CD4-positive, alpha-beta T cell treated with Interleukin-2 at 100 ng/mL for 4 hours (primary cell): ENCODE data around the gene SMIM20.
"Not testable (repeated sequence)": the region's sequence is repeated elsewhere in the genome, so short reads cannot be mapped to it uniquely, and the experiment has no call there.

Experiments used
- DNase-seq: peaks from one replicate; pipeline ENCODE4 v3.0.0-alpha.2; 2020; ENCODE audit warnings: low spot score

SMIM20 gene

DNA sequence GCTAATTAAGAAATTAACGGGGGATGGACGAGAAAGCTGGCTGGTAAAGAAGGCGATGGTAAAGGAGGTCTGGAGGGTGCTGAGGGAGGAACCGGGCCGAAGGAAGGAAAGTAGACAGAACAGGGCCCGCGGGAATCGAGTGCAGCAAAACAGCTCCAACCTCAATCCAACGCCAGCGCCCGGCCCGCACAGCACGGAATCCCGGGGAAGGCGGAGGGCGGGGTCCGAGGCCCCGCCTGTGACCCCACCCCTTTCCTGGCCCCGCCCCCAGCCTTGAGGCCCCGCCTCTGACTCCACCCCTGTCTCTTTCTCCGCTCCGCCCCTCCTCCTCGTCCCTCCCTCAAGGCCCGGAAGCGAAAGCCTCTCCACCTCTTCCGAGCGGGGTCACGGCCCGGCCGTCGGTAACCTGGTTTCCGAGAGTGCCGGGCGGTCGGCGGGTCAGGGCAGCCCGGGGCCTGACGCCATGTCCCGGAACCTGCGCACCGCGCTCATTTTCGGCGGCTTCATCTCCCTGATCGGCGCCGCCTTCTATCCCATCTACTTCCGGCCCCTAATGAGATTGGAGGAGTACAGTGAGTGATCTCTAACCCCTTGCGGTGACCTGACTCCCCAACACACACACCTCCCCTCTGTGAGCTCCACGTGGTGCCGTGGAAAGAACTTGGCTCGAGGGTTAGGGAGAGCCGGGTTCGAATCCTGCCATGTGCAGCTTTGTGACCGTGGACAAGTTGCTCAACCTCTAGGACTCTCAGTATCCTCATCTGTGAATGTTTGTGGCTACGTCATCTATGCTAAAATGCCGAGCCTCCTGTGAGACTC lies at the start of gene SMIM20:
SMIM20 (plus strand) TSS at position 370 of the 819 bp plus-strand sequence; CDS start at position 464, 94 bp downstream.
- peak; percentile 90 for DNase-seq

DNA sequence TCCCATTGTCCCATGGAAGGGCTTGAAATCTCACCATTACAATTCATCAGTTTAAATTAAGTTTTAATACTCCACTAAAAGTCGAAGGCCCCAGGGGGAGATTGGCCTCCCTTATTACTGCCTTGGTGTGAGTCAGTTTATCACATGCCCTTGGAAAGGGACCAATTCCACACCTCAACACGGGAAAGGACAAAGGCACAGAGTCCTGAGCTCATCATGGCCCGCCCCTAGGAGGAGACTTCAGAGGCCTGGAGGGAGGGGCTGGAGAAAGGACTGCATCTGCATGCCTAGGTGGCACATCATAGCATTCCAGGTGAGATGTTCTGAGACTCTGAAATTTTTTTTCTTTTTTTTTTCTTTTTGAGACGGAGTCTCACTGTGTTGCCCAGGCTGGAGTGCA lies 48.4 kb upstream of the SMIM20 start:
- DNase-seq = no peak

DNA sequence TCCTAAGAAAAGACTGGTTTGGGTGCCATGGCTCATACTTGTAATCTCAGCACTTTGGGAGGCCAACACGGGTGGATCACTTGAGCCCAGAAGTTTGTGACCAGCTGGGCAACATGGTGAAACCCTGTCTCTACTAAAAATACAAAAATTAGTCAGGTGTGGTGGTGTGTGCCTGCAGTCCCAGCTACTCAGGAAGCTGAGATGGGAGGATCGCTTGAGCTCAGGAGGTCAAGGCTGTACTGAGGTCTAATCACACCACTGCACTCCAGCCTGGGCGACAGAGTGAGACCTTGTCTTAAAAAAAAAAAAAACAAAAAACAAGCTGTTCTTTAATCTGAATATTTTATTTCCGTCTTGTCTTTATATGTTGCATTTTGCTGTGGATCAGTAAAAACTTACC lies 47.6 kb upstream of the SMIM20 start:
- not testable (repeated sequence) for DNase-seq

DNA sequence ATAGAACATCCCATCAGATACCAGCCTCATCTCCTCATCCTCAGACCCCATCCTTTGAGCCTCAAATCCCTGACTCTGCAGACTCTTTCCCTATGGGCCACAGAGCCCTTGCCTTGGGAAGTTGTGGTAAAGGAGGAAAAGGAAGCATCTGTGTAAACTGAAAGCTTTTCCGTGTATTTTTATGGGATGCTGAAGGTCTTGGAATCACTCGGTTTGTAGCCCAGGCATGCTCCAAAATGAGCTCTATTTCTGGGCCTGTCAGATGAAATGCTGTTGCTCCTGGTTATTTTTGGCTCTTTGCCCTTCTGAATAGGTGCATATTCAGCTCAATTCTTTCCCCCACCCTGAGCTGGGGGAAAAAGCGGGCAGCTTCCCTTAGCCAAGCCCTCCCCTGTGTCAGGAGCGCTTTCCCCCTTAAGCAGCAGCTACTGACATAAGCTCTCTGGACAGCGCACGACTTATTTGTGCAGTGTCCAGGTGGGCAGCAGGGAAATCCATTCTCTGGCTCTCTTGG lies 46.2 kb upstream of the SMIM20 start:
- no peak for DNase-seq

DNA sequence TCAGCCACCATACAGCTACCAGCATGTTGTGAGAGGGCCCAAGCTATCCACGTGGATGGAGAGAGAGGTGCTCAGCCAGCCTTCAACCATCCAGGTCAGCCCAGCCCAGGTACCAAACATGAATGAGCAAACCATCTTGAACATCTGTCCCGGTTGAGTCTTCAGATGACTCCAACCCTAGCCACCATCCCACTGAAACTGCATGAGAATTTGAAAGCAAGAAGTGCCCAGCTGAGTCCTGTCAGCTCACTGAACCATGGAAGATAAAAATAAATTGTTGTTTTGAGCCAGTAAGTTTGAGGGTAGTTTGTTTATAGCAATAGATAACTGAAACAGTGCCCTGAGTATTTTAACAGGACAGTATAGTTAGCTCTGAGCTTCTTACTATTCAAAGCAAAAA lies 43.9 kb upstream of the SMIM20 start:
- DNase-seq = no peak

DNA sequence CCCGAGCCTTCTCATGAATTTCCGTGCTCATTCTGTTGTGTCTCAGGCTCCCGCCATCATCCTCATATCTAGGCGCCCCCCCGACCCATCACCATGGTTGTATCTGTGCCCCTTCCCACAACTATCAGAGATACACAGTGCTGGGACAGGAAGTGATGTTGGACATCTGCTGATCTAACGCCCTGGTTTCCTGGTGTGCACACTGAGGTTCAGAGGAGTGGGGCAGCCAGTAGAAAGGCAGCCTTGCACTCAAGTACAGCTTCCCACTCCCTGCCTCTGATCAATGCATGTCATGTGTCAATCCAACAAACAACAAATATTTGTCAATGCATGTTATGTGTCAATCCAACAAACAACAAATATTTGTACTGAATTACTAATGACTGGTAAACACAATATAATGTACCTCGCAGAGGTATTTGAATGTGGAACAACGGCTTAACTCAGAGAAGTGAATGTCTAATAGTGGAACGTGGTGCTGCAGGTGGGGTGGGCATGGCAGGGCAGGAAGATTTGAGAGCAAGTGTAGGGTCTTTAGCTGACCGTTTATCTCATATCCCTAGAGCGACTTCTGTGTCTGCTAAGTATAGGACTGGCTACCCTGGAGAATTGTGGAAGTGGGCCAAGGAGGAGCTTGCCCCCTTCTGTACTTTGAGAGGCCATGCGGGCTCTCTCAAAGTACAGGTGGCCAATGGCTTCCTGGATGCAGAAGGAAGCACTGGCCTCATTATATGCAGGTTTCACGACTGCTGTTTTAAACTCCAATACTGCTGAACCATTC lies 41.0 kb upstream of the SMIM20 start:
- no peak for DNase-seq

DNA sequence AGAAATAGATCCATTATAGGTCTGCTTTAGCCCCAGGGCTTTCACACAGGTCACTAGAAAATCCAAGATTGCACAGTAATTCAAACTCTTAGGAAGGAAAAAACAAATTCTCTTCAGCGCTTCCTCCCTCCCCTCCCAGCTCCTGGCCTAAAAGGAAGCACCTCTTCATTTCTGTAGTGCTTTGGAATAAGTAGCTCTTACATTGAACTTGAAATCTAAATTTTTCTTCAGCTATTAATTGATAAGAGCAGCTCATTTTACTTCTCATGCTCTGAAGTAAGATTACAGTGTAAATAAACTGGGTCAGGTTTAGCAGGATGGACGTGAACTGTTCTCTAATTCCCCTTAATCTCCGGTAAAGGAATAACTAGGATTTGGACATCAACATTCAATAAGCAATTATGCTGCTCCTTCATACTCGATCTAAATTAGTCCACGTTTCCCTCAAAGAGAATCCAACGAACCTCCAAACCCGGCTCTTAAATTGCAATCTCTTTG lies 40.3 kb upstream of the SMIM20 start:
- no peak for DNase-seq

DNA sequence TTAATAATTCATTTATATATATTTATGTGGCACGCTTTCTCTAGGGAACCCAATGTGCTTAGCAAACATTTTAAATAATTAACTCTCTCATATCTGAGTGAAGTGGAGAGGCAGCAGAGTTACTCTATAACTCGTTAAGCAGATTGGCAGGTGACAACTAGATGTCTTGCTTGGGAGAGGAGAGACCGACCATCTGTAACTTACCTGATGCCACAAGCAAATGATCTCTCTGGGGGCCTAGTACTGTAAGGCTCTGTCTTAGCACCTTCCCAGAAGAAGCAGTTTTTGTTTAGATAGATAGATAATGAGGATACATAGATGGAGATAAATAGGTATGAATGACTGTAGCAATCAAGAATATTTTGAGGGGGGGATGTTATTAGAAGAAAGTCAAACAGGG lies 39.4 kb upstream of the SMIM20 start:
- DNase-seq = no peak

DNA sequence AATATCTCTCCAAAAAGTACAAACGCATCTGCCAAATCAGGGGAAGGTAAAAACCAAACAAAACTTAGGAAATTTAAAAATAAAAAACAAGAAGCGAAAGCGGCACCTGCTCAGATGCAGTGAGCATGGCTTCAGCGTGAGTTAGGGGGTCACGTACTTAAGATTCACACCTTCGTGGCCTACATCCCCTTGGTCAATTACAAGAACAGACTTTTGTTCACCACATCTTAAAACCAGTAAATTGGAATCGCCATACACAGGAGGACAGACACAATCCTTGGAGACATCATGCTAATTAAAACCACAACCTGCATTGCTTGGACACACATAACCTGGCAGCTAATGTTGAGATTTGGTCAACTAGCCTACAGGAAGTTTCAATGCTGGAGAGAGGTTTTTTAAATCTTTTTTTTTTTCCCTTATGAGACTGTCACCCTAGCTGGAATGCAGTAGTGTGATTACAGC lies 38.7 kb upstream of the SMIM20 start:
- DNase-seq = no peak

DNA sequence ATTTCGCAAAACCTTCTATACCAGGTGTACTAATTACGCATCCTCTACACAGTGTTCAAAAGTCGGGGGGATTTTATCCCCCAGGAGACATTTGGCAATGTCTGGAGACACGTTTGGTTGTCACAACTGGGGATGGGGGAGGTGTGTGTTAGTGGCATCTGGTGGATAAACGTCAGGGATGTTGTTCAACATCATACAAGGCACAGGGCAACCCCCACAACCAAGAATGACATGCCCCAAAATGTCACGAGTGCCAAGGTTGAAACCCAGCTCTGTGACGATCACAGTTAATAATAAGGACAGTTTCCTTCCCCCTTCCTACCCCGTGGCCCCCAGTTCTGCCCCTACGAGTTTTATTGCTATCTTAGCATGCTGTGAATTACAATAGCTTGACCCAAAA lies 35.3 kb upstream of the SMIM20 start:
- no peak for DNase-seq

DNA sequence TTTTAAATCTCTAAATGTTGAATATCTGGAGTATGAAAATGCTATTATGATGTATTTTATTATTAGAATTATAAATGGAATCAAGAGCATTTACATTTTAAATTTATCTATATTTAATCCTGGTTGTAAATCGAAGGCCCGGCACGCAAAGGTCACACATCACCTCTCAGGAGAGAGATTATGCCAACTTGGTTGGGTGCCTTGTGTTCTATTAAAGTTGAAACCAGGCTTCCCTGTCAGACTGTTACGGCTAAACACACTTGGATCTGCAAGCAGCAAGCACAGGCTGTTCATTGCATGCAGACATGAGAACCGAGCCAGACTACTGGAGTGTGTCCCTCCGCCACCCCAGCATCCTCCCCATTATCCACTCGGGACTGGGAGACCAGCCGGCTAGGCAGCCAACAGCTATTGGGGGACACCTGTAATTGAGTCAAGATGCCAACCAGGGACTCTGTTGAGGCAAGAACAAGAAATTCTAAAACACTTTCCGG lies 34.9 kb upstream of the SMIM20 start:
- no peak for DNase-seq

DNA sequence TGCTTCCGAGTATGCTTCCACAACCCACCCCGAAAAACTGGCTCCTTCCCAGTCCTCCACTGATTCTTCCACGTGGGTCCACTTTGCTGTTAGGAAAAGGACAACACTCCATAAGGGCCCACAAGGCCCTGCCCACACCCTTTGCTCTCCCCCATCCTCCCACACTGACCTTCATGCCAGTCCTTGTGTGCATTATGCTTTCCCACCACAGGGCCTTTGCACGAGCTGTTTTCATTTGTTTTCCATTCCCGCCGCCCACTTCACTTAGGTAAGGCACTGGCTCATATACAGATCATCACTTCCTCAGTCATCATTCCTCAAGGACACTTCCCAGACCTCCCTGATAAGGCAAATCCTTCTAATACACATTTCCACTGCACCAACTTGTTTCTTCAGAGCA lies 34.4 kb upstream of the SMIM20 start:
- no peak for DNase-seq

DNA sequence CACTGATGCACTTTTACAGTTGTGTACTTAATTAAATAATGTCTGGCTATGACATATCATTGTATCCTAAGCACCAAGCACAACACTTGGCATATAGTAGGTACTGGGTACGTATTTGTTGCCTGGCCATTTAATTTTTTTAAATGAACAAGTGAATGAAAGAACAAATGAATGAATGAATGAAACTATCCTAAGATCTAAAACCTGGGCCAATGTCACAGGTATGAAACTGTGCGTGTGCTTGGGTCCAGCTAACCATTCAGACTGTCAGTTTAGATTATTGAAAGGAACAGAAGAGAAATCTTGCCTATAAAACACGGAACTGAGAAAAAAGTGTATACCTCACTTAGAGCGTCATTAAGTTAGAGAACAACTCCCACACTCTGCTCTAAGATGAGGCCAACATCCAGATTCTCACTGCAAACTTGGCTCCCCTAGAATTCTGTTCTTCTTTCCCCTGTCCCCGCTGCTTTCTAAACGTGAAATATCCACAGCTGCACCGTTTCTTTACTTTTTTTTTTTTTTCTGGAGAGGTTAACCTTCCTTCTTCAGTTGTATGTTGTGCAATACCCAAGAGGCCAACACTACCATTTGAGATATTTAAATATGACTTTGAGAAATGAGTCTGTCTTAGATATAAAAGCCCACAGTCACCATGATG lies 33.9 kb upstream of the SMIM20 start:
- DNase-seq = no peak

DNA sequence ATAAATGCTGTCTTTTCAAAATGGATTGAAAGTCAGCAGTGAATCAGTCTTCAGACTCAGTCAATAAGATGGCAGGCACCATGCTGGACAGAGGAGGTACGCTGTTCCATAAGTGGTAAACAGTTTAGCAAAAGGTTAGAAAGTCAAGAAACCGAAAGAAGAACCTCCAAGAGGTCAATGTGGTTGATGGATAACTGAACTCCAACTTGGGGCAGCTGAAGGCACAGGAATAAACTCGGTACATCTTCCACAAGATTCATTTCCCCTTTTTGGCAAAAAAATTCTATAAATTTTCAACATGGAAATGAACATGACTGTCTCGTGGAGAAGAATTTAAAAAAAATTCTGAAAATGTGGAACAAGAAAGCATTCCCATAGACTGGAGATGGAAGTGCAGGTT lies 32.8 kb upstream of the SMIM20 start:
- no peak for DNase-seq

DNA sequence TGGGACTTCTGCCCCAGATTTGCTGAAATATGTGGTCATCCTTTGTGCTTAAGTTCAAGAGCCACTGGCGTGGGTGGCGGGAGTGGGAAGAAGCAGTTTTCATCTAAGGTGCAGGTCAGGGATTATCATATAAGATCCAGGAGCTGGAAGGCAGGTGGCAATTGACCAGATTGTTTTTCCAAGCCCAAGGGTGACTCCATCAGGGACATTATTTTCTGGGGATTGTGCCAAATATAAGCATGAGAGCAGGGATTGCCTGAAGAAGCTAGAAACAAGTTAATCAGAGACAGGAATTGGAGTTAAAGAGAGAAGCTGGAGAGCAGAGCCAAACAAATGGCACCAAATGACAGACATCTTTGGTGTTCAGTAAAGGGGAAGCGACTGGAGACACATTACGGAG lies 31.8 kb upstream of the SMIM20 start:
- DNase-seq = no peak

DNA sequence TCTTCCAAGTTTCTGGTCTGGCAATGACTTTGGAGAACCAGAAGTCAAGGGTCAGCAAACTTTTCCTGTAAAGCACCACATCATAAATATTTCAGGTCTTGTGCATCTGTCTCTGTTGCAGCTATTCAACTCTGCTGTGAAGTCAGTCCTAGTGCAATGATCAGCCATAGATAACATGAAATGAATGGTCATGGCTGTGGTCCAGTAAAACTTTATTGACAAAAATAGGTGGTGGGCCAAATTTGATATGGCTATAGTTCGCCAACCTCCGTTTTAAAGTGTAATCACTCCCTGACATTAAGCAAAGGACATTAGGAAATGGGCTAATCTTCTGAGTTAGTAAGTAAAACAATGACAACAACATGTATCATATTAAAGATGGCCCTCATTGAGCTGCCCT lies 30.5 kb upstream of the SMIM20 start:
- no peak for DNase-seq

DNA sequence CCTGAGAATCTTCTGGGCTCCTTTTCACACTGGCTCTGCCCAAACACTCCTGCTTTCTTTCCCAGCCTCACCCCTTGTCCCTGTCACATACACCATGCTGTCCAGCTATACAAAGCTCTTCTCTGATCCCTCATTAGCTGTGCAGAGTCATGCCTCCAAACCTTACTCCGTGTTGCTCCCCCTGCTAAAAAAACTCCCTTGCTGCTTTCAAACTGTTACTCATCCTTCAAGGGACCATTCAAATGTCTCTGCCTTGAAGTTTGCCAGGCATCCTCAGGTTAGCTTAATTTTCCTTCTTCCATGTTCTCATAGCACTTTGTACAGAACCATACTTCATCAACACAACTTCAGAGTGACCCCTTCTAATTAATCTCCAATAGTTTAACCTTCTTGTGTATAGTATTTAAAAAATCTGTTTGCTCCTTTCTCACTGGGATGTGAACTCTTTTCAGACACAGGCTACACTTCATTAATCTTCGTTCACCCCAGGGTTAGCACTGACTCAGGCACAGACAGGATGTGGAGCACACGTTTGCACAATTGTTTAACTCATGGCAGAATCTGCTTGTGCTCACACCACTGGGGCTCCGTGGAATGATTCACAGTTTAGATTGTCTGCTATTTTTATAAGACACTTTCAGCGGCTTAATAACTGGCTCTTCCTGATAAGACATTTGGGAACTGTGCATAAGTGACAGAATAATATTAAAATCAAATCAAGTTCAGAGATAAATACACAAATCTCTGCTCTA lies 29.8 kb upstream of the SMIM20 start:
- no peak for DNase-seq

DNA sequence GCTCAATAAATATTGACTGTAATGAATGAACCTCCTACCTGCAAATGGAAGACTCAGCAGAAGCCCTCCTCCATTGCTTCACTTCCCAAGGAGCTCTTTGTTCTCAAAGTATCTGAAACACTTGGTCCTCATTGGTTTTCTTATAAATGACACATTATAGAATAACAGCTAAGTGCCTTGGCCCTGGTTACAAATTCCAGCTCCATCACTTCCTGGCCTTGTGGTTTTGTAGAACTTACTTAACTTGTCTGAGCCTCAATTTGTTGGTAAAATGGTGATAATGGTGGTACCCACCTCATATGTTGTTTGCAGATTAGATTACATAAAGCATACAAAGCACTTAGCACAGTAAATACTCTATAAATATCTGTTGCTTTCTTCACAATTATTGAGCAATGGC lies 25.2 kb upstream of the SMIM20 start:
- no peak for DNase-seq

DNA sequence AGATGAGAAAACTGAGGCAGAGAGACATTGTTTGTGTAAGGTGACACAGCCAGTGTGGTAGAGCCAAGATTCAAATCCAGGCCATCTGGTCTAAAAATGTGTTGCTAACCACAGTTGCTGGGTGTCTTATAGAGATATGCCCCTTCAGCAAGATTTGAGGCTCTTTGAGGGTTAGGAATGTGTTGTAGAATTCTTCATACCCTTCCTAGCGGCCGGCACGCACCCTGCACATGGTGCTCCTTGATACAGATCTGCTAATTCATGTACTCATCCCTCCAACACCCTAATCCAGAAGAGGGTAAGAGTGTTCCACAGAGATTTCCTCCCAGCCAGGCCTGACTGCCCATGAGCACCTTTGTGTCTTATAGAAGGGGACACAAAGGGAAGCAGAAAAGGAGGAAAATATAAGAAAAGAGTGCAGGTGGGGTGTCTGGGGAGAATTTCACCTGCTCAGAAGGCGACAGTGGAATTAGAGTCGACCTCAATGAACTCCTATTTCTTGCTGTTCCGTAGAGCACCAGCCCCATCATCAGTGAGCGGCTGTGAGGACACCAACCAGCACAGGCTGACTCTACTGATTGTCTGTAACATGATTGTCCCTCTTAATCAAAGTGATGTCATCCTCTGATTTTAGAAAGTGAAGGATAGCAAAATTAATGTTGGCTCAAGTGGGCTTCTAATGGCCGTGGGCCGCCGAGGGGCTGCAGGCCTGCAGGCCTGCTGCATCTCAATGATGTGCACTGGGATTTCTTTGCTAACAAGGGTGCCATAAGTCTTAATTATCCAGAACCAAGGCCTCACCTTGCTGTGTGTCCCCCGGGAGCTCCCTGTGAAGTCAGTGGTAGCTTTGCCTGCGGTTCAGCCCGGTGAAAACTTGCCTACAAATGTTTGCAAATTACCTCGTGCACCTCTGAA lies 24.2 kb upstream of the SMIM20 start:
- no peak for DNase-seq
